HEK293 (cell line): ENCODE data around the gene PMM1.

Experiments
- BCL11A ChIP-seq: fragments of 450-650 bp; formaldehyde crosslinking; IDR thresholded peaks from 2 replicates; pipeline ENCODE4 v1.5.1; 2016; ENCODE audit warnings: low read depth, missing biosample characterization, missing genetic modification characterization
- GLI2 ChIP-seq: fragments of 450-650 bp; formaldehyde crosslinking; IDR thresholded peaks from 2 replicates; pipeline ENCODE4; 2017; ENCODE audit warnings: missing biosample characterization, missing genetic modification characterization, low read depth, borderline replicate concordance
- SCRT2 ChIP-seq: fragments of 450-650 bp; formaldehyde crosslinking; IDR thresholded peaks from 2 replicates; pipeline ENCODE4 v1.5.1; 2016; ENCODE audit warnings: missing biosample characterization, missing genetic modification characterization
- SETDB1 ChIP-seq: IDR thresholded peaks from one replicate; pipeline ENCODE4 v1.6.1; 2017; ENCODE audit warnings: mild to moderate bottlenecking, low read length, moderate library complexity, mixed read lengths; ENCODE audit not compliant: insufficient read length
- SP2 ChIP-seq: fragments of 450-650 bp; formaldehyde crosslinking; IDR thresholded peaks from 2 replicates; pipeline ENCODE4 v1.5.1; 2016; ENCODE audit warnings: missing biosample characterization, missing genetic modification characterization
- TRIM28 ChIP-seq: IDR thresholded peaks from 2 replicates; pipeline ENCODE4 v1.6.1; 2011; ENCODE audit warnings: low read length, control low read depth, borderline replicate concordance
- ZFP37 ChIP-seq: fragments of 450-650 bp; formaldehyde crosslinking; IDR thresholded peaks from 2 replicates; pipeline ENCODE4 v1.5.1; 2016; ENCODE audit warnings: missing biosample characterization, missing genetic modification characterization
- ZNF146 ChIP-seq: fragments of 450-650 bp; formaldehyde crosslinking; IDR thresholded peaks from 2 replicates; pipeline ENCODE4 v1.5.1; 2016; ENCODE audit warnings: missing biosample characterization, missing genetic modification characterization
- ZNF214 ChIP-seq: fragments of 450-650 bp; formaldehyde crosslinking; IDR thresholded peaks from 2 replicates; pipeline ENCODE4 v1.5.1; 2017; ENCODE audit warnings: missing biosample characterization, mild to moderate bottlenecking, missing genetic modification characterization, borderline replicate concordance
- ZNF239 ChIP-seq: fragments of 450-650 bp; formaldehyde crosslinking; IDR thresholded peaks from 2 replicates; pipeline ENCODE4 v1.5.1; 2016; ENCODE audit warnings: missing biosample characterization, missing genetic modification characterization
- ZNF302 ChIP-seq: fragments of 450-650 bp; formaldehyde crosslinking; IDR thresholded peaks from 2 replicates; pipeline ENCODE4 v1.5.1; 2016; ENCODE audit warnings: missing biosample characterization, missing genetic modification characterization, low read depth
- ZNF335 ChIP-seq: fragments of 450-650 bp; formaldehyde crosslinking; conservative IDR thresholded peaks from 2 replicates; pipeline ENCODE4 v1.5.1; 2016; ENCODE audit warnings: missing biosample characterization, missing genetic modification characterization
- ZNF350 ChIP-seq: fragments of 450-650 bp; formaldehyde crosslinking; IDR thresholded peaks from 2 replicates; pipeline ENCODE4 v1.5.0; 2017; ENCODE audit warnings: missing biosample characterization, mild to moderate bottlenecking, missing genetic modification characterization
- ZNF521 ChIP-seq: fragments of 450-650 bp; formaldehyde crosslinking; IDR thresholded peaks from 2 replicates; pipeline ENCODE4 v1.5.1; 2017; ENCODE audit warnings: missing biosample characterization, mild to moderate bottlenecking, missing genetic modification characterization
- ZNF529 ChIP-seq: fragments of 450-650 bp; formaldehyde crosslinking; IDR thresholded peaks from 2 replicates; pipeline ENCODE4 v1.5.1; 2017; ENCODE audit warnings: missing genetic modification characterization, missing biosample characterization; ENCODE audit not compliant: insufficient replicate concordance
- ZNF530 ChIP-seq: fragments of 450-650 bp; formaldehyde crosslinking; IDR thresholded peaks from 2 replicates; pipeline ENCODE4 v1.5.1; 2016; ENCODE audit warnings: low read depth, missing biosample characterization, missing genetic modification characterization
- ZNF571 ChIP-seq: fragments of 450-650 bp; formaldehyde crosslinking; IDR thresholded peaks from 2 replicates; pipeline ENCODE4 v1.5.0; 2017; ENCODE audit warnings: missing biosample characterization, missing genetic modification characterization
- ZNF660 ChIP-seq: fragments of 450-650 bp; IDR thresholded peaks from 2 replicates; pipeline ENCODE4 v1.5.1; 2018; ENCODE audit warnings: missing biosample characterization, mild to moderate bottlenecking, missing genetic modification characterization
- ZNF791 ChIP-seq: fragments of 450-650 bp; formaldehyde crosslinking; IDR thresholded peaks from 2 replicates; pipeline ENCODE4 v1.5.1; 2016; ENCODE audit warnings: missing biosample characterization, missing genetic modification characterization
- ZSCAN30 ChIP-seq: fragments of 450-650 bp; IDR thresholded peaks from 2 replicates; pipeline ENCODE4 v1.5.1; 2018; ENCODE audit warnings: missing biosample characterization, mild to moderate bottlenecking, missing genetic modification characterization, moderate library complexity
- ZXDB ChIP-seq: fragments of 450-650 bp; formaldehyde crosslinking; IDR thresholded peaks from 2 replicates; pipeline ENCODE4 v1.5.1; 2016; ENCODE audit warnings: missing biosample characterization, missing genetic modification characterization
- TF ChIP-seq, protein P1 (sequence below): fragments of 450-650 bp; formaldehyde crosslinking; IDR thresholded peaks from 2 replicates; pipeline ENCODE4 v1.5.1; 2016; ENCODE audit warnings: missing biosample characterization, missing genetic modification characterization
- TF ChIP-seq, protein P2 (sequence below): sonication (generic); formaldehyde crosslinking; IDR thresholded peaks from 2 replicates; pipeline ENCODE4 v1.8.1; 2022; ENCODE audit warnings: mild to moderate bottlenecking, moderate library complexity, missing genetic modification reagents
- TF ChIP-seq, protein P3 (sequence below): fragments of 450-650 bp; formaldehyde crosslinking; IDR thresholded peaks from 2 replicates; pipeline ENCODE4 v1.5.1; 2016; ENCODE audit warnings: missing biosample characterization, missing genetic modification characterization
- TF ChIP-seq, protein P4 (sequence below): fragments of 450-650 bp; formaldehyde crosslinking; IDR thresholded peaks from 2 replicates; pipeline ENCODE4 v1.5.1; 2016; ENCODE audit warnings: missing biosample characterization, missing genetic modification characterization
- TF ChIP-seq, protein P5 (sequence below): fragments of 450-650 bp; formaldehyde crosslinking; IDR thresholded peaks from 2 replicates; pipeline ENCODE4 v1.5.1; 2016; ENCODE audit warnings: missing biosample characterization, missing genetic modification characterization, low read depth
- TF ChIP-seq, protein P6 (sequence below): fragments of 450-650 bp; IDR thresholded peaks from 2 replicates; pipeline ENCODE4 v1.5.1; 2018; ENCODE audit warnings: missing biosample characterization, mild to moderate bottlenecking, missing genetic modification characterization
- TF ChIP-seq, protein P7 (sequence below): fragments of 450-650 bp; formaldehyde crosslinking; IDR thresholded peaks from 2 replicates; pipeline ENCODE4 v1.5.1; 2016; ENCODE audit warnings: missing biosample characterization, missing genetic modification characterization

PMM1 gene

DNA sequence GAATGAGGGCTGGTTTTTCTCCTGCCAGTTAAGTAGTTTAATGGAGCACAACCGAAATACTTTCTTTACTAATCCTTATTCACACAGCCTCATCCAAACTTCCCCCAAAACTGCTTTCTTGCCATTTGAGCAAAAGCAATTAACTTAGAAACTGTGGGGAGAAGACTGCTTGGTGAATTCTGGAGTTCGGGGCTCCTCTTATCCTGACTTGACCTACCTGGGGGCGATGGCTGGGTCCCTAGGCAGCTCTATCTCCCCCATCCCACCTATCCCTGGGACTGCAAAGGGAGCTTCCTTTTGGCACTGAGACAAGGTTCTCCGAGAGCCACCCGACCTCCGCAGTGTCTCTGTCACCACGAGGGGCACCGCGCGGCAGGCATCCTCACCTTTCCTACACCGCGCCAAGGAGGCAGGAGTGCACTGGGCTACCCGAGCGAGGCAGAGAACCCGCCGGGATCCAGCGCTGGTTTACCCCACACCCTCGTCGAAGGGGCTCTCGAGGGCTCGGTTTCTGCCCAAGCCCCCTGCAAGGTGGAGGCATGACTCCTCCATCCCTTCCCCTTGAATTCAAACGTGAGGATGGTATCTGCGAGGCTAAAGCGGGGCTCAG lies 30.4 kb upstream of the PMM1 start (continued):
- TF ChIP-seq, protein P1, sequence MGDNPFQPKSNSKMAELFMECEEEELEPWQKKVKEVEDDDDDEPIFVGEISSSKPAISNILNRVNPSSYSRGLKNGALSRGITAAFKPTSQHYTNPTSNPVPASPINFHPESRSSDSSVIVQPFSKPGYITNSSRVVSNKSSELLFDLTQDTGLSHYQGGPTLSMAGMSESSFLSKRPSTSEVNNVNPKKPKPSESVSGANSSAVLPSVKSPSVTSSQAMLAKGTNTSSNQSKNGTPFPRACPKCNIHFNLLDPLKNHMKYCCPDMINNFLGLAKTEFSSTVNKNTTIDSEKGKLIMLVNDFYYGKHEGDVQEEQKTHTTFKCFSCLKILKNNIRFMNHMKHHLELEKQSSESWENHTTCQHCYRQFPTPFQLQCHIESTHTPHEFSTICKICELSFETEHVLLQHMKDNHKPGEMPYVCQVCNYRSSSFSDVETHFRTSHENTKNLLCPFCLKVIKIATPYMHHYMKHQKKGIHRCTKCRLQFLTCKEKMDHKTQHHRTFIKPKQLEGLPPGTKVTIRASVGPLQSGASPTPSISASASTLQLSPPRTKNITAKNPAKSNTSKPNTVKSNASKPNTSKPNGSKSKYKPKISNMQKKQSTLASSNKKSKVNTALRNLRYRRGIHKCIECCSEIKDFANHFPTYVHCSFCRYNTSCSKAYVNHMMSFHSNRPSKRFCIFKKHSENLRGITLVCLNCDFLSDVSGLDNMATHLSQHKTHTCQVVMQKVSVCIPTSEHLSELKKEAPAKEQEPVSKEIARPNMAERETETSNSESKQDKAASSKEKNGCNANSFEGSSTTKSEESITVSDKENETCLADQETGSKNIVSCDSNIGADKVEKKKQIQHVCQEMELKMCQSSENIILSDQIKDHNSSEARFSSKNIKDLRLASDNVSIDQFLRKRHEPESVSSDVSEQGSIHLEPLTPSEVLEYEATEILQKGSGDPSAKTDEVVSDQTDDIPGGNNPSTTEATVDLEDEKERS (tag by site-specific recombination): no peak
- TF ChIP-seq ZNF146 (tag by site-specific recombination) (no peak), ZNF660 (tag by site-specific recombination) (no peak), ZNF571 (tag by site-specific recombination) (no peak), ZNF239 (no peak), ZNF791 (tag by site-specific recombination) (no peak), TRIM28 (no peak), ZNF521 (tag by site-specific recombination) (no peak), SCRT2 (tag by site-specific recombination) (no peak), BCL11A (tag by site-specific recombination) (0 out of 2 replicates have a peak, but pooled peaks have one; percentile 6), SP2 (tag by site-specific recombination) (no peak), ZNF214 (tag by site-specific recombination) (no peak), ZNF335 (tag by site-specific recombination) (peak; percentile 62), ZFP37 (tag by site-specific recombination) (0 out of 2 replicates have a peak, but pooled peaks have one; percentile 9), ZNF350 (tag by site-specific recombination) (no peak), GLI2 (tag by site-specific recombination) (no peak), ZNF530 (no peak), ZSCAN30 (tag by site-specific recombination) (no peak), SETDB1 (no peak), ZNF302 (tag by site-specific recombination) (no peak), ZXDB (tag by site-specific recombination) (no peak), ZNF529 (tag by site-specific recombination) (no peak)
- TF ChIP-seq, protein P2, sequence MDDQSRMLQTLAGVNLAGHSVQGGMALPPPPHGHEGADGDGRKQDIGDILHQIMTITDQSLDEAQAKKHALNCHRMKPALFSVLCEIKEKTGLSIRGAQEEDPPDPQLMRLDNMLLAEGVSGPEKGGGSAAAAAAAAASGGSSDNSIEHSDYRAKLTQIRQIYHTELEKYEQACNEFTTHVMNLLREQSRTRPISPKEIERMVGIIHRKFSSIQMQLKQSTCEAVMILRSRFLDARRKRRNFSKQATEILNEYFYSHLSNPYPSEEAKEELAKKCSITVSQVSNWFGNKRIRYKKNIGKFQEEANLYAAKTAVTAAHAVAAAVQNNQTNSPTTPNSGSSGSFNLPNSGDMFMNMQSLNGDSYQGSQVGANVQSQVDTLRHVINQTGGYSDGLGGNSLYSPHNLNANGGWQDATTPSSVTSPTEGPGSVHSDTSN (CRISPR knock-in tag): no peak
- TF ChIP-seq, protein P3, sequence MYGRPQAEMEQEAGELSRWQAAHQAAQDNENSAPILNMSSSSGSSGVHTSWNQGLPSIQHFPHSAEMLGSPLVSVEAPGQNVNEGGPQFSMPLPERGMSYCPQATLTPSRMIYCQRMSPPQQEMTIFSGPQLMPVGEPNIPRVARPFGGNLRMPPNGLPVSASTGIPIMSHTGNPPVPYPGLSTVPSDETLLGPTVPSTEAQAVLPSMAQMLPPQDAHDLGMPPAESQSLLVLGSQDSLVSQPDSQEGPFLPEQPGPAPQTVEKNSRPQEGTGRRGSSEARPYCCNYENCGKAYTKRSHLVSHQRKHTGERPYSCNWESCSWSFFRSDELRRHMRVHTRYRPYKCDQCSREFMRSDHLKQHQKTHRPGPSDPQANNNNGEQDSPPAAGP: no peak
- TF ChIP-seq, protein P4, sequence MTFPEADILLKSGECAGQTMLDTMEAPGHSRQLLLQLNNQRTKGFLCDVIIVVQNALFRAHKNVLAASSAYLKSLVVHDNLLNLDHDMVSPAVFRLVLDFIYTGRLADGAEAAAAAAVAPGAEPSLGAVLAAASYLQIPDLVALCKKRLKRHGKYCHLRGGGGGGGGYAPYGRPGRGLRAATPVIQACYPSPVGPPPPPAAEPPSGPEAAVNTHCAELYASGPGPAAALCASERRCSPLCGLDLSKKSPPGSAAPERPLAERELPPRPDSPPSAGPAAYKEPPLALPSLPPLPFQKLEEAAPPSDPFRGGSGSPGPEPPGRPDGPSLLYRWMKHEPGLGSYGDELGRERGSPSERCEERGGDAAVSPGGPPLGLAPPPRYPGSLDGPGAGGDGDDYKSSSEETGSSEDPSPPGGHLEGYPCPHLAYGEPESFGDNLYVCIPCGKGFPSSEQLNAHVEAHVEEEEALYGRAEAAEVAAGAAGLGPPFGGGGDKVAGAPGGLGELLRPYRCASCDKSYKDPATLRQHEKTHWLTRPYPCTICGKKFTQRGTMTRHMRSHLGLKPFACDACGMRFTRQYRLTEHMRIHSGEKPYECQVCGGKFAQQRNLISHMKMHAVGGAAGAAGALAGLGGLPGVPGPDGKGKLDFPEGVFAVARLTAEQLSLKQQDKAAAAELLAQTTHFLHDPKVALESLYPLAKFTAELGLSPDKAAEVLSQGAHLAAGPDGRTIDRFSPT (tag by site-specific recombination): peak; percentile 36; the same call in 1 of the 2 replicates
- TF ChIP-seq, protein P5, sequence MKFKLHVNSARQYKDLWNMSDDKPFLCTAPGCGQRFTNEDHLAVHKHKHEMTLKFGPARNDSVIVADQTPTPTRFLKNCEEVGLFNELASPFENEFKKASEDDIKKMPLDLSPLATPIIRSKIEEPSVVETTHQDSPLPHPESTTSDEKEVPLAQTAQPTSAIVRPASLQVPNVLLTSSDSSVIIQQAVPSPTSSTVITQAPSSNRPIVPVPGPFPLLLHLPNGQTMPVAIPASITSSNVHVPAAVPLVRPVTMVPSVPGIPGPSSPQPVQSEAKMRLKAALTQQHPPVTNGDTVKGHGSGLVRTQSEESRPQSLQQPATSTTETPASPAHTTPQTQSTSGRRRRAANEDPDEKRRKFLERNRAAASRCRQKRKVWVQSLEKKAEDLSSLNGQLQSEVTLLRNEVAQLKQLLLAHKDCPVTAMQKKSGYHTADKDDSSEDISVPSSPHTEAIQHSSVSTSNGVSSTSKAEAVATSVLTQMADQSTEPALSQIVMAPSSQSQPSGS (tag by site-specific recombination): no peak
- TF ChIP-seq, protein P6, sequence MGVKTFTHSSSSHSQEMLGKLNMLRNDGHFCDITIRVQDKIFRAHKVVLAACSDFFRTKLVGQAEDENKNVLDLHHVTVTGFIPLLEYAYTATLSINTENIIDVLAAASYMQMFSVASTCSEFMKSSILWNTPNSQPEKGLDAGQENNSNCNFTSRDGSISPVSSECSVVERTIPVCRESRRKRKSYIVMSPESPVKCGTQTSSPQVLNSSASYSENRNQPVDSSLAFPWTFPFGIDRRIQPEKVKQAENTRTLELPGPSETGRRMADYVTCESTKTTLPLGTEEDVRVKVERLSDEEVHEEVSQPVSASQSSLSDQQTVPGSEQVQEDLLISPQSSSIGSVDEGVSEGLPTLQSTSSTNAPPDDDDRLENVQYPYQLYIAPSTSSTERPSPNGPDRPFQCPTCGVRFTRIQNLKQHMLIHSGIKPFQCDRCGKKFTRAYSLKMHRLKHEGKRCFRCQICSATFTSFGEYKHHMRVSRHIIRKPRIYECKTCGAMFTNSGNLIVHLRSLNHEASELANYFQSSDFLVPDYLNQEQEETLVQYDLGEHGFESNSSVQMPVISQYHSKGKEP (tag by site-specific recombination): no peak
- TF ChIP-seq, protein P7, sequence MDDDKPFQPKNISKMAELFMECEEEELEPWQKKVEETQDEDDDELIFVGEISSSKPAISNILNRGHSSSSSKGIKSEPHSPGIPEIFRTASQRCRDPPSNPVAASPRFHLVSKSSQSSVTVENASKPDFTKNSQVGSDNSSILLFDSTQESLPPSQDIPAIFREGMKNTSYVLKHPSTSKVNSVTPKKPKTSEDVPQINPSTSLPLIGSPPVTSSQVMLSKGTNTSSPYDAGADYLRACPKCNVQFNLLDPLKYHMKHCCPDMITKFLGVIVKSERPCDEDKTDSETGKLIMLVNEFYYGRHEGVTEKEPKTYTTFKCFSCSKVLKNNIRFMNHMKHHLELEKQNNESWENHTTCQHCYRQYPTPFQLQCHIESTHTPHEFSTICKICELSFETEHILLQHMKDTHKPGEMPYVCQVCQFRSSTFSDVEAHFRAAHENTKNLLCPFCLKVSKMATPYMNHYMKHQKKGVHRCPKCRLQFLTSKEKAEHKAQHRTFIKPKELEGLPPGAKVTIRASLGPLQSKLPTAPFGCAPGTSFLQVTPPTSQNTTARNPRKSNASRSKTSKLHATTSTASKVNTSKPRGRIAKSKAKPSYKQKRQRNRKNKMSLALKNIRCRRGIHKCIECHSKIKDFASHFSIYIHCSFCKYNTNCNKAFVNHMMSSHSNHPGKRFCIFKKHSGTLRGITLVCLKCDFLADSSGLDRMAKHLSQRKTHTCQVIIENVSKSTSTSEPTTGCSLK: no peak
